ENCODE data around the gene C6orf62.

- TF ChIP-seq USF2 (IDR thresholded peaks at IDR 0.05; ENCODE audit: borderline replicate concordance, low read depth, low read length) = no peak
- no peak for TF ChIP-seq TEAD4 (IDR thresholded peaks at IDR 0.05; ENCODE audit: borderline replicate concordance, insufficient read depth)
- no peak for TF ChIP-seq TAF1 (IDR thresholded peaks at IDR 0.05; ENCODE audit: borderline replicate concordance, low read depth, low read length)
- no peak for TF ChIP-seq CTCF (IDR thresholded peaks at IDR 0.05)
- no peak for TF ChIP-seq RAD21 (IDR thresholded peaks at IDR 0.05; ENCODE audit: low read length)
Observed at GRCh38 chr6:24755279-24755678, 36.3 kb upstream of the C6orf62 start.
